BJ (cell line): Measurements from ENCODE around the gene H2AZ1. TPM values are rescaled to one million over a fixed set of nuclear protein-coding genes. Genes with fewer than 3 reads are reported as not detected.

ENCODE experiments used
- CTCF ChIA-PET: fragments of 350-600 bp; formaldehyde crosslinking; extraction: SDS; loops from one replicate; lab custom pipeline; 2021; ENCODE audit warnings: antibody characterized with exemption, inconsistent platforms; lab: Yijun Ruan, JAX
- POLR2A ChIA-PET: fragments of 300-600 bp; sonication (Branson Sonifier 250); formaldehyde crosslinking; extraction: SDS; loops from one replicate; lab custom pipeline; 2021; ENCODE audit warnings: antibody characterized with exemption; lab: Charles Lee
- DNase-seq: peaks from one replicate; pipeline ENCODE4 v3.0.0-alpha.2; 2011; ENCODE audit warnings: low read depth
- H3K27me3 ChIP-seq: 2 replicates; pipeline ENCODE4 v1.6.0; 2011; ENCODE audit warnings: low read length; ENCODE audit not compliant: control insufficient read depth, insufficient read depth
- H3K36me3 ChIP-seq: 2 replicates; pipeline ENCODE4 v1.5.1; 2011; ENCODE audit warnings: low read length; ENCODE audit not compliant: control insufficient read depth, insufficient read depth
- H3K4me3 ChIP-seq: 2 replicates; pipeline ENCODE4 v1.5.1; 2011; ENCODE audit warnings: low read depth, mild to moderate bottlenecking, control low read depth, low read length
- polyA minus RNA-seq: library from RNA; depleted of rRNA, polyadenylated mRNA; stranded (reverse); fragments of >200 nt; gene quantifications from 2 replicates; pipeline ENCODE4 v1.2.3, GENCODE V29; 2011; rRNA and poly(A)+ RNA removed
- polyA plus RNA-seq: library from polyadenylated mRNA; depleted of rRNA; stranded (reverse); fragments of >200 nt; gene quantifications from 2 replicates; pipeline ENCODE4 v1.2.3, GENCODE V29; 2011; rRNA removed
- TF ChIP-seq, protein P1 (sequence below): IDR thresholded peaks from 2 replicates; pipeline ENCODE4 v1.5.1; 2011; ENCODE audit warnings: low read depth, mild to moderate bottlenecking, control low read depth, inconsistent platforms, low read length, moderate library complexity; ENCODE audit not compliant: insufficient read depth

The H2AZ1 gene
- polyA plus RNA-seq, result 335 and 405 TPM in 2 replicates
- 85.5 and 98.3 TPM in 2 replicates for polyA minus RNA-seq

DNA sequence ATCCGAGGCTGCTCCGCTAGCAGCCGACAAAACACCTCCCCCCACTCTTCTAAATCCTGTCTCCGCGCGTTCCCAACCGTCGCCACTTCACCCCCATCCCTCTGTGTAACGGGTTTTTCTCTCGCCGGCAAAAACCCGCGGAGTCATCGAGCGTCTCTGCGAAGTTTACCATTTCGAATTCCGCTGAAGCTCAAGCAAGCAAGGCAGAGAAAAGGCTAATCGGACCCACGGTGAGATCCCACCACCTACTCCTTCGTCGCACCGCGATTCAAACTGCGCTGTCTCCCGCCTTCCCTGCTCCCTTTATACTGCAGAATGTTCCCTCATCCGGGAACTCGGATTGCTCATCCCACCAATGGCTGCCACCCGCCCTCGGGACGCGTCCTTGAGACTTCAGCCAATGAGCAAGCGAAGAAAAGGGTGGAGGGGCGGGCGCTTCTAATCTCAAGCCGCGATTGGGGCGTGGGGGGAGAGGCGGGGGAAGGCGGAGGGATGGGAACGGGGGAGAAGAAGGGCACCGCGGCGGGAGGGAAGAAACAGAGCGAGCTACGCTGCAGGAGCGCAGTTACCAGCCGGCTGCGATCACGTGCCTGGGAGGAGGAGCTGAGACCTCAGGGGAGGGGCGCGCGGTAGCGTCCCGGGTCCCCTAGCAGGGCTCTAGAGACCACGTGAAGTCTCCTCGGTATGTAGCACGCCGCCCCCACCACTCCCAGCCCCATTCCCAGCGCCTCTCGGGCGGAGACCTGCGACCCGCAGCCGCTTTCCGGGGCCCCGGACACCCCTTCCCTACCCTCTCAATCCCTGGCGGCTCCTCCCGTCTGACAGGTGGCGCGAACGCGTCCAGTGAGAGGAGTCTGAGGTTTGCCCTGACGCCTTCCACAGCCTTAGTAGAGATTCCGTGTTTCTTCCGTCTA is at the start of gene H2AZ1:
Gene H2AZ1, minus strand, starts transcription at position 277 of the 914 bp plus-strand sequence. Its CDS starts 105 bp downstream, at position 172.
- CTCF ChIA-PET, result interaction anchor here (0.6 to 0.9 kb wide), 2 partner anchors 48 to 140 kb away, joined by 3 read pairs; no protein-coding TSS in a partner anchor
- TF ChIP-seq, protein P1, sequence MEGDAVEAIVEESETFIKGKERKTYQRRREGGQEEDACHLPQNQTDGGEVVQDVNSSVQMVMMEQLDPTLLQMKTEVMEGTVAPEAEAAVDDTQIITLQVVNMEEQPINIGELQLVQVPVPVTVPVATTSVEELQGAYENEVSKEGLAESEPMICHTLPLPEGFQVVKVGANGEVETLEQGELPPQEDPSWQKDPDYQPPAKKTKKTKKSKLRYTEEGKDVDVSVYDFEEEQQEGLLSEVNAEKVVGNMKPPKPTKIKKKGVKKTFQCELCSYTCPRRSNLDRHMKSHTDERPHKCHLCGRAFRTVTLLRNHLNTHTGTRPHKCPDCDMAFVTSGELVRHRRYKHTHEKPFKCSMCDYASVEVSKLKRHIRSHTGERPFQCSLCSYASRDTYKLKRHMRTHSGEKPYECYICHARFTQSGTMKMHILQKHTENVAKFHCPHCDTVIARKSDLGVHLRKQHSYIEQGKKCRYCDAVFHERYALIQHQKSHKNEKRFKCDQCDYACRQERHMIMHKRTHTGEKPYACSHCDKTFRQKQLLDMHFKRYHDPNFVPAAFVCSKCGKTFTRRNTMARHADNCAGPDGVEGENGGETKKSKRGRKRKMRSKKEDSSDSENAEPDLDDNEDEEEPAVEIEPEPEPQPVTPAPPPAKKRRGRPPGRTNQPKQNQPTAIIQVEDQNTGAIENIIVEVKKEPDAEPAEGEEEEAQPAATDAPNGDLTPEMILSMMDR, result no peak
- POLR2A ChIA-PET, result interaction anchor here (0.6 kb wide), 1 partner anchor 12 kb away, joined by 18 read pairs; no protein-coding TSS in a partner anchor
- Histone ChIP-seq H3K36me3 (peaks cover 2% of the 10 kb centered on the region), H3K4me3 (peak within 1 kb of the TSS; percentile 73), H3K27me3 (no peaks in the 10 kb centered on the region)
- peak; percentile 88 for DNase-seq

DNA sequence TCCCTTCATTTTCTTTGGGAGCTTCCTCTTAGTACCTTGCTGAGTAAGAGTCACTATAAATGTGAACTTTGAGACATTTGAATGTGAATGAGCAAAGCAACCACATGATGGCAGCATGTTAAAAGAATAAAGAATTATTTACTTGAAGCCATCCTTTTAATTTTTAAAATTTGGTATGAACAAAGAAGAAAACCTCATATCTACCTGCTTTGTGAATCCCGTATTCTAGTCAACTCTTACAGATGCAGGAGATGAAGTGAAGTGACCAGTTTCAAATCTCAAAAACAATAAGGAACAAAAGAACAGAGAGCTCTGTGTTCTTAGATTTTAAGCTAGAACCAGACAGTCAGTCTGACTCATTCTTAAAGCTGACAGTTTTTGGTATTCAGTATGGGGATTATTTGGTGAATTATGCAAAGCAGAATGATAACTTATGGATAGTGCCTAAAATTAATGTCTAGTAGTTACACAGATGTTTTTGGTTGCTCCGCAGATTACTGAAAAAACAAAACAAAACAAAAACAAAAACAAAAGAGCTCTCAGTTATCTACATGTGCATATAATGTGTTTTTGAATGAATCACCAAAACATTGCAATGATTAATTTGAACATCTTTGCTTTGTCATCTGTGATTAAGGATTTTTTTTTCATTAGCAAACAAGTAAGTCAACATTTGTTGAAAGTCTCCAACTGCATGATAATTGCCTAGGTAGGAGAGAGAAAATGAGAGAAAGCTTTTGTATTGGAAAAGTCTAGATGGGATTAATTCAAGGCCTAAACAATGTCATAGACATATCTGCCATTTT is 48.2 kb upstream of the H2AZ1 start:
- peak; percentile 24 for DNase-seq
- Histone ChIP-seq H3K4me3 (no peak overlapping the region), H3K27me3 (no peaks in the 10 kb centered on the region), H3K36me3 (no peaks in the 10 kb centered on the region)
- ChIA-PET POLR2A (interaction anchor here (0.6 kb wide), 1 partner anchor 9 kb away, joined by 3 read pairs; no protein-coding TSS in a partner anchor), CTCF (interaction anchor here (0.6 to 3.5 kb wide), 22 partner anchors 9 to 496 kb away, joined by 3 to 30 read pairs (median 6); partner anchors contain the start of gene H2AZ1)
- TF ChIP-seq, protein P1, result peak; percentile 54

GRCh38 chr4:99991741-99992140 is 41.7 kb upstream of the H2AZ1 start:
- CTCF ChIA-PET, result no interaction called here
- no peak for DNase-seq
- H3K27me3 ChIP-seq, result no peaks in the 10 kb centered on the region
- H3K4me3 ChIP-seq, result no peak overlapping the region
- POLR2A ChIA-PET, result no interaction called here
- TF ChIP-seq, protein P1, result no peak
- H3K36me3 ChIP-seq, result no peaks in the 10 kb centered on the region

DNA sequence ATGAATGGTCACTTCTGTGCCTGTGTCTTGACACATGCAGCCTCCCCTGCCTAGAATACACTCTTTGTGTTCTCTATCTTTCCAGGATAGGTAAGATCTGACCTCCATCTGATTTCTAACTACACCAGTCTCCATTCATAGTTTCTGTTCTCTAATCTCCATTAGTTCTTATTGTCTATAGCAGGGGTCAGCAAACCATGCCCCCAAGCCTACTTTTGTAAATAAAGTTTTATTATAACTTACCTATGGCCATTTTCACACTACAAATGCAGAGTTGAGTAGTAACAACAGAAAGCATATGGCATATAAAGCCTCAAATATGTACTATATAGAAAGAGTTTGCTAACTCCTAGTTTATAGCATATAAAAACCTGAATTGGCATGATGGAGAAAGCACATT is 37.6 kb upstream of the H2AZ1 start:
- POLR2A ChIA-PET, result no interaction called here
- CTCF ChIA-PET, result interaction anchor here (1.2 to 2.8 kb wide), 2 partner anchors 10 to 40 kb away, joined by 3 to 10 read pairs; no protein-coding TSS in a partner anchor

More for the DNA sequence above, 37.6 kb upstream of the H2AZ1 start:
- Histone ChIP-seq H3K36me3 (no peaks in the 10 kb centered on the region), H3K27me3 (no peaks in the 10 kb centered on the region), H3K4me3 (no peak overlapping the region)
- TF ChIP-seq, protein P1, result no peak
- DNase-seq, result no peak
